ENCODE measurements around the gene NAB1.
A peak's percentile ranks its signal among the peaks of the same experiment; 100 is the strongest.
"Not testable (repeated sequence)": the region's sequence is repeated elsewhere in the genome, so short reads cannot be mapped to it uniquely, and the experiment has no call there.

NAB1 gene

DNA sequence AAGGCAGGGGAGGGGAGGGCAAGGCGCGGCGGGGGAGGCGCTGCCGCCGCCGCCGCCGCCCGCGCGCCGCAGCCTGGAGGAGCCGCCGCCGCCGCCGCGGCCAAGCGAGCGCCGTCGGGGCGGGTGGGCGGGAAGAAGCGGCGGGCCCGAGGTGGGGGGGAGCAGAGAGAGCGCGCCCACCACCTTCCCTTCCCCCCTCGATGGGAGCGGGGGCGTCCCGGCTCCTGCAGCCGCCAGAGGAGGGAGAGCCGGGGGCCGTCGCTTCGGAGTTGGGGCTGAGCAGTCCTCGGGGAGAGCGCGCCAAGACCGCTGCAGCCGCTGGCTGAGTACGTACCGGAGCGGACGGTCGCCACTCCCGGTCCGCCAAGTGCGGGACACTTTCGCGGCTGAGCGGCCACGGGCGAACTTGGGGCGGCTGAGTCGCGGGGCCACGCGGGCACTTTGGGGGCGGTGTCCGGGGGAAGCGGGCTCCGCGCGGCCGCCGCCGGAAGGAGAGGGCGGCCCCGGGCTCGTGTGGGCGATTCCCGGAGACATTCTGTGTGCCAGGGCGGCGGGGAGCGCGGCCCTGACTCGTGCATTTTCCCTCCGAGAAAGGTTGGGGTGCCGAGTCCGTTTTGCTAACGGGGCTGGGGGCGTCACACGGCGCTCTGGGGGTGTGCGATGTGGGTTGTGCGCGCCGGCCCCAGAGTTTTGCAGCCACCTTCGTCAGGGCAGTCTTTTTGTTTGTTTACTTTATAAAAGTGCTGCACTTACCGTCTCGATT lies at the start of gene NAB1:
NAB1 (plus strand) TSS at position 49 of the 763 bp plus-strand sequence. CDS start 10,094 bp downstream, outside the sequence.
- peak; percentile 65 for DNase-seq

GRCh38 chr2:190599546-190600220 lies 49.2 kb upstream of the NAB1 start:
- no peak for DNase-seq

DNA sequence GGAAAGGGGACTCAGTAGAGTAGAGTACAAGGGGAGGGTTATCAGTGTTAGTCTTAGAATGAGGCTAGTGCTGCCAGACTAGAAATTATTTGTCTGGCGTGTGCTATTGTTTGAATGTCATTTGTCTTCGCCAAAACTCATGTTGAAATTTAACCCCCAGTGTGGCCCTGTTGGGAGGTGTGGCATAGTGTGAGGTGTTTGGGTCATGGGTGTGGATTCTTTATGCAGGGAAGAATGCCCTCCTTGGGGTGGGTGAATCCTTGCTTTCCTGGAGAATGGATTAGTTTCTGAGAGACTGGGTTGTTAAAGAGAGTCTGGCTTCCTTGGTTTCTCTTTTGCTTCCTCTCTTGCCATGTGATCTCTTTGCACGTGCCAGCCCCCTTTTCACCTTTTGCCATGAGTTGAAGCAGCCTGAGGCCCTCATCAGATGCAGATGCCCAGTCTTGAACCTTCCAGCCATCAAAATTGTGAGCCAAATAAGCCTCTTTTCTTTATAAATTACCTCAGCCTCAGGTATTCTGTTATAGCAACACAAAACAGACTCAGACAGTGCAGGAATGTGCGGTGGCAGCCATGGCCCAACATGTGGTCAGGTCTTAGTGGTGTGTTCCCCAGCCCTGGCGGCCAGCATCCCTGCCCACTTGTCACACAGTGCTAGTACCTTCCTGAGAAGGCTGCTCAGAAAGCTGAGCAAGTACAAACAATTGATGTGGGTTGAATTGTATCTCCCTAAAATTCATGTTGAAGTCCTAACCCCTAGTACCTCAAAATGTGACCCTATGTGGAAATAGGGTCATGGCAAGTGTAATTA lies 48.4 kb upstream of the NAB1 start:
- DNase-seq, result no peak

DNA sequence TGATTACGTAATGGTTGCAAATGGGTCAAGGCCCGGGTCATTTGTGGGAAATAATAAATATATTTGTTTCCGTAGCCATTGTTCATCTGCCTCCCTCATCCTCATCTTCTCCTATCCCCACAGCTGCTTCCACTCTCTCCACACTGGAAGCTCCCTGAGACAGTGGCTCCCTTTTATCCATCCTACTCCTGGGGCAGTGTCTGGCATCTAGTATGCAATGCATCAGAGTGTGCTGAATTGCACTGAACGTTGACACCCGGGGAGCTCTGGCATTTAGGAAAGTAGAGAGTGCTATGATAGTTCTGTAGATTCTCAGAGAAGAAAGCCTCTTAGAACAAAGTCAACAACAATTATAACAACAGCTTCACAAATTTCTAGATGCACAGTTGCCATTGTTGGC lies 45.5 kb upstream of the NAB1 start:
- DNase-seq, result no peak

DNA sequence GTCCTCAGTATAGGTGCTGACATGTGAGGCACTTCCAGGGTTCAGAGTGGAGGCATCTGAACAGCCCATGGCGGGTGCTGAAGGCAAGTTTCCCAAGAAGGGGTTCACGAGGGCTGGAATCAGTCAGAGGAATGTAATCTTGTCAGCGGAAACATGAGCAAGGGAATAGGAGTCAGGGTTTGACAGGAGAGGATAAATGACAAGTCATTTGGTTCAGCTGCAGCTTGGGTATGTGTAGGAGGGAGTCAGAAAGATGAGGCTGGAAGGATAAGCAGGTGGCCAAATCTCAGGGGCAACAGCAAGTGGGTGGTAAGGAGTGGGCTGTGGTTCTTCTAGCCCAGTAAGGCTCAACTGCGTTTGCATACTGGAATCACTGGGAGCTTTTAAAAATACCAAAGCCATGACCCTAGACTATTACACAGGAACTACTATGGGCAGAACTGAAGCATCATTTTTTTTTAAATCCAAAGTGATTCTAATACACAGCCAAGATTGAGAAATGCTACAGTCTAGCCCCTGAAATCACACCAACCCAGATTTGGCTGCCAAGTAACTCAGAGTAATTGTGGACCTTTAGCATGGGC lies 41.8 kb upstream of the NAB1 start:
- no peak for DNase-seq

GRCh38 chr2:190607657-190608357 lies 41.1 kb upstream of the NAB1 start:
- DNase-seq, result no peak

GRCh38 chr2:190608863-190609262 lies 40.0 kb upstream of the NAB1 start:
- not testable (repeated sequence) for DNase-seq

DNA sequence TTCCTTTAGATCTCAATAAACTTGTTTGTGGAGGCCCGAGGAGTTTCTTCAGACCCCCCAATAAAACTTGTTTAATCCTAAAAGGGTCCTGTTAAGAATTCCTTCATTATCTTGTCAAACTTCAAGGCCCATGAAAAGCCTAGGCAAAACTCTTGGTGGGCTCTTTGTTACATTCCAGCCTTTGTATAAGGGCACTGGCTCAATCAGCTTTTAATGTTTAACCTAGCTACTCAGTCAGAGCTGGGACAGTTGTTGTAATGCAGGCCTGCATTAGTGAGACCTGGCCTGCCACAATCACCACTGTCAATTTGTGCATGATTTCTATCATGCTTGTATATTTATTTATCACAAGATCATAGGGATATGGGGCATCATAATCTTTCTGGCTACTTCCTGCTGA lies 39.5 kb upstream of the NAB1 start:
- not testable (repeated sequence) for DNase-seq

DNA sequence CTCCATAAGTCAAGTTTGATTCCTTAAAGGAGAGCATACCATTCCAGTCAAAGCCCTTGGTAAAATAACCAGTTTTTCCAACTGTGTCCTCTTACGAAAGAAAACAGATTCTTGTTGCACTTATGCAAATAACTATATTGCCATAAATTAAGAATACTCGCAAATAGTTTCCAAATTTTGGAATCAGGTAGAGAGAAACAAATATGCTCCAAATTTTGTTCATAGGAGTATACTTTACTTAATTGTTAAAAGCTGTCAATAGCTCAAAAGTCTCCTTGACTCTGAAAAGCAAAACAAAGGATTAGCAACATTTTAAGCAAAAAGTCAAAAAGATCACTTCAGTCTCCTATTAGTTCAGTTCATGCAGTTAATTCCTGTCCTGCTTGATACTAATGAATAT lies 38.4 kb upstream of the NAB1 start:
- DNase-seq, result not testable (repeated sequence)

- DNase-seq, result no peak
Observed at GRCh38 chr2:190615555-190616200, 33.2 kb upstream of the NAB1 start.

- no peak for DNase-seq
Observed at GRCh38 chr2:190618030-190618429, 30.9 kb upstream of the NAB1 start.

DNA sequence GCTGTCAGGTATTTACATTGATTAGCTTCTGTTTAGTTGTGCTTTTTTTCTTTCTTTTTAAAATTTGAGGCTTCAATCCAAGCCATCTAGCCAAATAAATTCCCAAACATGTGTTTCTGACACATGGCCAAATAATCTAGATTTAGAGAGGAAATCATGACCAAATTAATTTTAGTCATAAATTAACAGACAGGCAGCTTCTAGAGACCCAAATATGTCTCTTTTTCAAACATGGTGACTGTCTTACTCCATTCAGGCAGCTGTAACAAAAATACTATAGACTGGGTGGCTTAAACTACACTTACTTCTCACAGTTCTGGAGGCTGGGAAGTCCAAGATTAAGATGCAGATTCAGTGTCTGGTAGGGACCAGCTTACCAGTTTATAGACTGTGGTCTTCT lies 23.2 kb upstream of the NAB1 start:
- no peak for DNase-seq

DNA sequence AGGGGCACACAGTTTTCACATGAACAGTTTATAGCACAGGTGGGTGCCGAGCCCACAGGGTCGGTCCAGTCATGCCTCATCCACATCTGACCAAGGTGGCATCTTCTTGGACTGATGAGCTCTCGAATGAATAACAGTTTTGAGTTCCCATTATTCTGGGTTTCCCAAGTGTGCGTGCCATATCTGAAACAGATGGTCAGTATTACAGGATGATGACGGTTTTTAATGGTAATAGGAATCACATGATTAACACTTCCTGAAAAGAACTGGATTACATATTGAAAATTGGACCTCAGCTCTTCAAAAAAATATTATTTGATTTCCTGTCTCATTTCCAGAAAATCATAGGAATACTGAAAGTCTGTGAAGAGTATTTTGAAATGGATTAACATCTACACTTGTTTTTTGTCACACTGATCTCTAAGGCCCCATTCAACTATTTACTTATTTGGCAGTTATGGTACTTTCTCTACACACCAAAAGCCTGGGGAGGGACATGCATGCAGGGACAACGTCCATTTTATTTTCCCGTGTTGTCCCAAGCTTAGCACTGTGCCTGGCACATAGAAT lies 22.2 kb upstream of the NAB1 start:
- peak; percentile 48 for DNase-seq

DNA sequence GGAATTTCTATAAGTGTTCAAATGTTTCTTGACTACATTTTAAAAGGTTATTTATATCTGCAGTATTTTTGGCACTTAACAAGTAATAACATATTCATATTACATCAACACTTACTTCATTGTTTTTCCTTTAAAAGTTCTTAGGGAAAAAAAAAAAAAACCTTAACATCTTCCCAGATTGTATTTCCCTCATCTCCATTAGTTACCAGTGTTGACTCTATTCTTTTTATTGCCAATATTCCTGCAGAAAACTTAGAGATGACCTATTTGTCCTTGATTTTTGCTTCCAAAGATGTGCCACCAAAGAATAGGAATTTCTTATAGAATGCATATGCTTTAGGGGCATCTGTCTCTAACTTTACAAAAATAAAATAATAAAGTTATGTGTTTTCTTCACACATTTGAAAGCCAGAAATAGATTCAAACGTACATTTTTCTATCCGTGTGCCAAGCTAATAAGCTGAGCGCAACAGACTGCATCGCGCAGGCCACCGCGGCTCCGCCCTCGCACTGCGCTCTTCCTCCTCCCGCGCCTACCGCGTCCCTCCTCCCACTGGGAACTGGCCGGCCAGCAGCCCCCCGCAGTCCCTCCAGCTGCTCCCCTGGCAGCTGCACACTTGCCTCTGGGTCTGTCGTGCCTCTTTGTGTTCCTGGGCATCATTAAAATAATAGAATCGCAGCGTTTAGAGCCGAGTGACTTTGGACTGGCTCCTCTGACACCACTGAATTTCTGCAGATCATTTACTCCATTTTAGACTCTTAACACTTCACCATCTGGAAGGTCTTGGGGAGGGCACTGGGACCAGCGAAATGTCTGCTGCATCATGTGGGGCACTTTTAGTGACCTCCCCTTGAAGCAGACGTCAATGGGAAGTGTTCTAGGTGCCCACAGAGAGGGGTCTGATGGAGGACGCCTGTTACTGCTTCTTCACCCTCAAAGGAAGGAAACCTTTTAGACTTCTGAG lies 21.2 kb upstream of the NAB1 start:
- DNase-seq, result peak; percentile 19

- no peak for DNase-seq
Observed at GRCh38 chr2:190628591-190629319, 20.1 kb upstream of the NAB1 start.

DNA sequence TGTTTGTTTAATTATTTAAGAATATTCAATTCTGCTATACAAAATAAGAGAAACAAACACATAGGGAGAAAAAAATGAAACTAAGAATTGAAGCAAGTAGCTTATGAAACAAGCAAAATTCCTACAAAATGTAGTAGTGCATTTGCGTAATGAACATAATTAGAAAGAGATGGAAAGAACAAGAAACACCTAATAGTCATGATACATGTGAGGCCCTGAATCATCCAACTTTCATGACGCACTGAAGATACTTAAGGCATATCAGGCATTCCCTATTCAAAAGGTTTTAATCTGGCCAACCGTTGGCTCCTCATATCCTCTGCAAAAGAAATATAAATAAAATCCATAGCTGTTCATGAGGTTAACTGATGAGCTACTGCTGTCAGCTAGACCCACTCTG lies 14.5 kb upstream of the NAB1 start:
- DNase-seq, result peak; percentile 23

DNA sequence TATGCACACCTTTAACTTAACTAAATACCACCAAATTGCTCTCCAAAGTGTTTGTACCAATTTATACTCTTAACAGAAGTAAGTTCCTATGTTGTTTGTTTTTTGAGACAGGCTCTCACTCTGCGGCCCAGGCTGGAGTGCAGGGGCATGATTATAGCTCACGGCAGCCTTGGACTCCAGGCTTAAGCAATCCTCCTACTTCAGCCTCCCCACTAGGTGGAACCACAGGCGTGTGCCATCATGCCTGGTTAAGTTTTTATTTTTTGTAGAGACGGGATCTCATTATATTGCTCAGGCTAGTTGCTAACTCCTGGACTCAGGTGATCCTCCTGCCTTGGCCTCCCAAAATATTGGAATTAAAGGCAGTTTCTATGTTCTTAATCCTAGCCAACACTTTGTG lies 13.1 kb upstream of the NAB1 start:
- no peak for DNase-seq

GRCh38 chr2:190636361-190636760 lies 12.5 kb upstream of the NAB1 start:
- peak; percentile 67 for DNase-seq

- DNase-seq, result no peak
Observed at GRCh38 chr2:190637281-190637734, 11.6 kb upstream of the NAB1 start.
